Measurements from ENCODE around the gene FMO5.

The FMO5 gene

GRCh38 chr1:147225193-147225730 is at the start of gene FMO5:
Gene FMO5 (minus strand): TSS chr1:147225339. CDS start chr1:147225029, 310 bp downstream.
- H3K4me3 ChIP-seq (ENCODE audit: low read depth, low read length): peak within 1 kb of the TSS; percentile 71
- DNase-seq (ENCODE audit: low read depth, low spot score): no peak
- POLR2A ChIA-PET: no interaction called here
- CTCF ChIA-PET: interaction anchor here (1.0 to 1.8 kb wide), 2 partner anchors 13 to 18 kb away, joined by 3 to 6 read pairs; no protein-coding TSS in a partner anchor
- peak; percentile 14 for TF ChIP-seq CTCF (IDR thresholded peaks at IDR 0.05; ENCODE audit: insufficient read depth, low read length, missing control alignments)

- ChIA-PET CTCF (interaction anchor here (0.6 to 6.7 kb wide), 30 partner anchors 9 to 619 kb away, joined by 3 to 146 read pairs (median 4); partner anchors contain the start of gene CHD1L), POLR2A (interaction anchor here (1.1 to 1.3 kb wide), 2 partner anchors 14 to 116 kb away, joined by 3 read pairs; no protein-coding TSS in a partner anchor)
- peak; percentile 42 for DNase-seq (ENCODE audit: low read depth, low spot score)
- peak; percentile 26 for TF ChIP-seq CTCF (IDR thresholded peaks at IDR 0.05; ENCODE audit: insufficient read depth, low read length, missing control alignments)
- no peak overlapping the region; the same call in 1 of the 2 replicates for H3K4me3 ChIP-seq (ENCODE audit: low read depth, low read length)
These were observed 48.5 kb upstream of the FMO5 start for GRCh38 chr1:147273409-147274336.

GRCh38 chr1:147272042-147272441 is 46.9 kb upstream of the FMO5 start:
- no peak overlapping the region for H3K4me3 ChIP-seq (ENCODE audit: low read depth, low read length)
- ChIA-PET POLR2A (no interaction called here), CTCF (interaction anchor here (1.0 to 6.7 kb wide), 7 partner anchors 10 to 355 kb away, joined by 3 to 146 read pairs (median 13); partner anchors contain the start of gene CHD1L)
- DNase-seq (ENCODE audit: low read depth, low spot score): no peak
- TF ChIP-seq CTCF (IDR thresholded peaks at IDR 0.05; ENCODE audit: insufficient read depth, low read length, missing control alignments): no peak

GRCh38 chr1:147270721-147271120 is 45.6 kb upstream of the FMO5 start:
- H3K4me3 ChIP-seq (ENCODE audit: low read depth, low read length): no peak overlapping the region
- DNase-seq (ENCODE audit: low read depth, low spot score): no peak
- POLR2A ChIA-PET: no interaction called here
- CTCF ChIA-PET: interaction anchor here (6.7 kb wide), 1 partner anchor 118 kb away, joined by 146 read pairs; no protein-coding TSS in a partner anchor
- no peak for TF ChIP-seq CTCF (IDR thresholded peaks at IDR 0.05; ENCODE audit: insufficient read depth, low read length, missing control alignments)

- TF ChIP-seq CTCF (IDR thresholded peaks at IDR 0.05; ENCODE audit: insufficient read depth, low read length, missing control alignments): no peak
- ChIA-PET POLR2A (no interaction called here), CTCF (no interaction called here)
- no peak overlapping the region for H3K4me3 ChIP-seq (ENCODE audit: low read depth, low read length)
- no peak for DNase-seq (ENCODE audit: low read depth, low spot score)
These were observed 42.6 kb upstream of the FMO5 start for GRCh38 chr1:147267711-147268110.

- ChIA-PET CTCF (no interaction called here), POLR2A (no interaction called here)
- no peak for DNase-seq (ENCODE audit: low read depth, low spot score)
- TF ChIP-seq CTCF (IDR thresholded peaks at IDR 0.05; ENCODE audit: insufficient read depth, low read length, missing control alignments): no peak
- no peak overlapping the region for H3K4me3 ChIP-seq (ENCODE audit: low read depth, low read length)
These were observed 41.2 kb upstream of the FMO5 start for GRCh38 chr1:147266381-147266780.
